Measurements from ENCODE around the gene CYTH4.
A peak's percentile ranks its signal among the peaks of the same experiment; 100 is the strongest.

Gene CYTH4

DNA sequence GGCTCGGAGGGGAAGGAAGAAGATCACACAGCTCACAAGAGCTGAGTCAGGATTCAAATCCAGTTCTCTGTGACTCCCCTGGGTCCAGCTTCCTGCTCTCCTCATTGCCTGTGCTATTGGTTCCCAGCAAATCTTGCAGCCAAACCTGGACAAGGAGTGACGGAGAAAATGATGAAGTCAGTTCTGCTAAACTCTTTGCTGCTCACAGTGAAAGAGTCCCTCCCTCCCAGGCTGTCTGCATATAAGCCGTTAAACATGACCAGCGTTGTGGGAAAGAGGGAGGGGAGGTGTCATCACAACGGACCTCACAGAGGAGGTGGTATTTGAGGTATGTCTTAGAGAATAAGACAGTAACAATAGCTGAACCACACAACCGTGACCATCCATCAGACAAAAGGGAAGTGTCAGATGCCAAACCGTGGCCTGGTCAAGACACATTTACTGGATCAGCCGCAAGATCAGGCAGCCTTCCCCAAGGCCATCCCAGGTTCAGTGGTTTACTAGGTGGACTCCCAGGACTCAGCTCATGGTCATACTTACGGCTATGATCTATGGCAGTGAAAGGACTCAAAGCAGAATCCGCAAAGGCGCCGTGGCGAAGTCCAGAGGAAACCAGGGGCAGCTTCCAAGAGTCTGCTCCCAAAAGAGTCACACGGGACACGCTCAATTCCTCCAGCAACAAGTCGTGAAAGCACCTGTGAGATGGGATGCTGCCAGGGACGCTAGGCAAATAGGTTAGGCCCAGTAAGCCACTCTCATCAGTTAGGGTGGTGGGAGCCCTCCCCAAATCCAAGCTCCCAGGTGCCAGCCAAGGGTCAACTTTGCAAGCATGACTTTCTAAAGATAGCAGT, 2.8 kb upstream of the CYTH4 start:
- no peak overlapping the region for H3K4me3 ChIP-seq (ENCODE audit: control insufficient read depth, low read depth, low read length)
- TF ChIP-seq, protein P1, sequence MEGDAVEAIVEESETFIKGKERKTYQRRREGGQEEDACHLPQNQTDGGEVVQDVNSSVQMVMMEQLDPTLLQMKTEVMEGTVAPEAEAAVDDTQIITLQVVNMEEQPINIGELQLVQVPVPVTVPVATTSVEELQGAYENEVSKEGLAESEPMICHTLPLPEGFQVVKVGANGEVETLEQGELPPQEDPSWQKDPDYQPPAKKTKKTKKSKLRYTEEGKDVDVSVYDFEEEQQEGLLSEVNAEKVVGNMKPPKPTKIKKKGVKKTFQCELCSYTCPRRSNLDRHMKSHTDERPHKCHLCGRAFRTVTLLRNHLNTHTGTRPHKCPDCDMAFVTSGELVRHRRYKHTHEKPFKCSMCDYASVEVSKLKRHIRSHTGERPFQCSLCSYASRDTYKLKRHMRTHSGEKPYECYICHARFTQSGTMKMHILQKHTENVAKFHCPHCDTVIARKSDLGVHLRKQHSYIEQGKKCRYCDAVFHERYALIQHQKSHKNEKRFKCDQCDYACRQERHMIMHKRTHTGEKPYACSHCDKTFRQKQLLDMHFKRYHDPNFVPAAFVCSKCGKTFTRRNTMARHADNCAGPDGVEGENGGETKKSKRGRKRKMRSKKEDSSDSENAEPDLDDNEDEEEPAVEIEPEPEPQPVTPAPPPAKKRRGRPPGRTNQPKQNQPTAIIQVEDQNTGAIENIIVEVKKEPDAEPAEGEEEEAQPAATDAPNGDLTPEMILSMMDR (conservative IDR thresholded peaks at IDR 0.05; ENCODE audit: control insufficient read depth, insufficient read depth, low read depth, low read length): no peak
- peak; percentile 54 for DNase-seq (ENCODE audit: low read depth)

DNA sequence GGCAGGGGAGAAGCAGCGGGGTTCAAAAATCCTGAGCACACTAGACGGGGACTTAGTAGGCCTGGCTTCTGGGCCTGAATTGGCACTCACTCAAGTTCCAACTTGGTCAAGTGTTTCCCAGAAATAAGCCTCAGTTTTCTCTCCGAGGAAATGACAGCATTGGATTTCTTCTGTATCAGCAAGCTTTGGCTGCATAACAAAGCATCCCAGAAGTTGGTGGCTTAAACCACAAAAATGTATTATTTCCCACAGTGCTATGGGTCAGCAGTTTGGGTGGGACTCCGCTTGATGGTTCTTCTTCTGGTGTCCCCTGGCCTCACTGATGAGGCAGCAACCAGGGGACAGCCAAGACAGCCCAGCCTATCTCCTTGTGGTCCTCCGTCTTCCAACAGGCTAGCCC, 1.6 kb upstream of the CYTH4 start:
- TF ChIP-seq, protein P1 (conservative IDR thresholded peaks at IDR 0.05; ENCODE audit: control insufficient read depth, insufficient read depth, low read depth, low read length): no peak
- DNase-seq (ENCODE audit: low read depth): no peak
- H3K4me3 ChIP-seq (ENCODE audit: control insufficient read depth, low read depth, low read length): no peak overlapping the region

DNA sequence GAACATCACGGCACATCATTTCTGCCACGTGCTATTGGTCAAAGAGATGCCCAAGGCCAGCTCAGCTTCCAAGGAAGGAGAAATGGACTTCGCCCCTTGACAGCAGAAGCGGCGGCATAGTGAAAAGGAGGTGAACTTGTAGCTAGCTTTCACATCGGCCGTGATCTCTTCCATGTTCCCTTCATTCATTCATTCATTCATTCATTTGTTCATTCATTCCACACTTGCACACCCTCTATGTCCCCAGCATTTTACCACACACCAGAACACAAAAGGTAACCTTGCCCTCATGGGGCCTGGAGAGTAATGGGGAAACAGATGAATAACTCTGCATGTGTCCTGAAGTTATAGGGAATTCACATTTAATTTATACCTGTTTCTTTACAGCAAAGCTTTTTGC, 1.1 kb upstream of the CYTH4 start:
- DNase-seq (ENCODE audit: low read depth): no peak
- TF ChIP-seq, protein P1 (conservative IDR thresholded peaks at IDR 0.05; ENCODE audit: control insufficient read depth, insufficient read depth, low read depth, low read length): no peak
- H3K4me3 ChIP-seq (ENCODE audit: control insufficient read depth, low read depth, low read length): no peak overlapping the region

DNA sequence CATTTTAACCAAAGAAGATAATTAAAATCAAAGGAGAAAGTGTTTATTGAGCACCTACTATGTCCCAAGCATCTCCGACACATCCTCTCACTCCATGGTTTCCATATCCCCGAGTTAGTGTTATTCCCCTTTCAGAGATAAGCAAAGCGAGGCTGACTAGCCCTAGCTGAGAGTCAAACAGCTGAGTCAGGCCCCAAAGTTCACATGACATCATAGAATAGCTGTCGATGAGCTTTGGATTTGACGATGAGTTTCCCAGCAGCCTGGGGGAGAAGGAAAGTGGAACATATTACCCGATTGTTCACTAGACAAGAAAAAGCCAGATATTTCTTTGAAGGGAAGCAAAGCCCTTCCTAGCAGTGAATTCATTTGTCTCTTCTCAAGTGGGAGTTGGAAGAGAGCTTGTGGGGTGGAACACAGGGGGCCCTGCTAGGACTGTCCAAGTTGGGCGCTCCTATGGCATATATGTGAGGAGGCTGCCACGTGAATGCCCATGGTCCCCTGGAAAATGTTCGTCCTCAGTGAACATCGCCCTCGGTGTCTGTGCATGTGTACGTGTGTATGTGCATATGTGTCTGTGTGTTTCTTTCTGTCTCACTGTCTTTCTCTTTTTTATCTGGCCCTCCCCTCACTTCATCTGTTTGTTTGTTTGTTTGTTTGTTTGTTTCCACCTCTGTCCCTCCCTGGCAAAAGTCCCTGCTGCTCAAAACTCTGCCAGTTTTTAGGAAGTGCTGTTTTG, 493 bp upstream of the CYTH4 start:
- DNase-seq (ENCODE audit: low read depth): no peak
- TF ChIP-seq, protein P1 (conservative IDR thresholded peaks at IDR 0.05; ENCODE audit: control insufficient read depth, insufficient read depth, low read depth, low read length): no peak
- no peak overlapping the region for H3K4me3 ChIP-seq (ENCODE audit: control insufficient read depth, low read depth, low read length)

DNA sequence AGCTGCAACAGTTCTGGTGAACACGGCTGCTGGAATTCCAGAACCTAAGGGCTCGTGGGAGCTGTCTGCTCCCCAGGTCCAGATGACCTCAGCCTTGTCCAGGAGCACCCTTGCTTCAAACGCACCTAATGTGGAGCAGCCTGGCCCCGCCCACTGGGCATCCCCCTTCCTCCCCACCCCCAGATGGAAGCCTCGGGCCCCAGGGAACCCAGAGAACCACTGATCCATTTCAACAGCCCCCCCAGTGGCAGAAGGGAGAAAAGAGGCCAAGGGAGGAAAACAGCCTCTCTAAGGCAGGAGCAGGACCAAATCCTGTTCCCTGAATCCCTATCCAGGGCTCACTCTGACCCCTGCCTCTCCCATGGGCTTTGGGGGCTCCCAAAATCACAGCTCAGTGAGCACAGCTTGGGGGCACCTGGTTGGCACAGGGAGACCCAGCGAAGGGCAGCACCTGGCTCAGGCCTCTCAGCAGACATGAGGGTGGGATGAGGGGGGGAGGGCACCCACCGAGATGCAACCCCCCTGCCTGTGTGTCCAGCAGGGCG, 1.2 kb downstream of the CYTH4 start:
- H3K4me3 ChIP-seq (ENCODE audit: control insufficient read depth, low read depth, low read length): no peak overlapping the region
- TF ChIP-seq, protein P1 (conservative IDR thresholded peaks at IDR 0.05; ENCODE audit: control insufficient read depth, insufficient read depth, low read depth, low read length): peak; percentile 41

DNA sequence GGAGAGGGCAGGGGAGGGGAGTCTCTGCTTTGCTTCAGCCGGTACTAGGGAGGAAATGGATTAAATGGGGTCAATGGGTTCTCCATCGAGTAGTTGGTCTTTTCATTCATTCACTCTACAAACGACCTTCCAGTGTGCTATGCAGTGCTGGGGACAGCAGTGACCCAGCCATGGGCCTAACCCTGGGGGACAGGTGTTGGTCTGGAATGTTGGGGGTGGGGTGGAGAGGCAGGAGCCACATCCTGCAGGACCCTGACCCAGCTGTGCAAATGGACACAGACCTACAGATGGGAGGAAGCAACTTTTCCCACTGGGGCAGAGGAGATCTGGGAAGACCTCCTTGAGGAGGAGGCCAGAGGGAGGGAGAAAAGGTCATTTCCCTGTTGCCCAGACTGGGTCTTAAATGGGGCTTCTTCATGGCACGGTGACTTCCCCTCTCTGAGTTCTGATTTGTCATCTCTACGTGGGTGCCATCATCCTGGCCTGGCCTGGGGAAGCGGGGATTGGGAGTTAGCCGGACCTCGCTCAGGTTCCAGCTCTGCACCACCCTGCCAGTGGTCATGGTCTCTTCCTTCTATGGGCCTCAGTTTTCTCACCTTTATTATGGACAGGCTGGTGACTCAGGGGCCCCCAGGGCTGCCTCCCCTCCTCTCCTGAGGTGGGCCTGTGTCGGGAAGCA, 2.0 kb downstream of the CYTH4 start:
- no peak for DNase-seq (ENCODE audit: low read depth)
- H3K4me3 ChIP-seq (ENCODE audit: control insufficient read depth, low read depth, low read length): no peak overlapping the region

More for the DNA sequence above, 1.2 kb downstream of the CYTH4 start:
- DNase-seq (ENCODE audit: low read depth): no peak

More for the DNA sequence above, 2.0 kb downstream of the CYTH4 start:
- TF ChIP-seq, protein P1 (conservative IDR thresholded peaks at IDR 0.05; ENCODE audit: control insufficient read depth, insufficient read depth, low read depth, low read length): no peak

All from fibroblast of mammary gland (primary cell).